HepG2 (cell line): ENCODE data around the gene TVP23A. TPM values are rescaled to one million over a fixed set of nuclear protein-coding genes. Genes with fewer than 3 reads are reported as not detected.

Experiments used
- CHD4 ChIP-seq: fragments of 200-600 bp; sonication (generic); IDR thresholded peaks from 2 replicates; pipeline ENCODE4 v1.7.0; 2017; ENCODE audit warnings: mild to moderate bottlenecking, low read length, borderline replicate concordance
- EEA1 ChIP-seq: sonication (generic); formaldehyde crosslinking; IDR thresholded peaks from 2 replicates; pipeline ENCODE4 v1.5.1; 2020; ENCODE audit warnings: mild to moderate bottlenecking, missing genetic modification reagents, borderline replicate concordance
- HDAC6 ChIP-seq: fragments of 200-600 bp; sonication (generic); IDR thresholded peaks from 2 replicates; pipeline ENCODE4 v1.7.0; 2017; ENCODE audit warnings: mild to moderate bottlenecking, antibody characterized with exemption, low read length, low read depth
- NFYB ChIP-seq: sonication (generic); formaldehyde crosslinking; IDR thresholded peaks from 2 replicates; pipeline ENCODE4 v1.4.0; 2020; ENCODE audit warnings: missing genetic modification reagents
- USF2 ChIP-seq, 2 experiments: sonication (generic) in 1 of 2; formaldehyde crosslinking in 1 of 2; IDR thresholded peaks; 2 replicates each; pipeline versions ENCODE4 v1.5.1 to v1.6.1; 2011 to 2020; ENCODE audit warnings: borderline replicate concordance in 1 of 2, low read depth in 1 of 2, low read length in 1 of 2, mild to moderate bottlenecking in 1 of 2, missing genetic modification reagents in 1 of 2, moderate library complexity in 1 of 2
- ZFP36 ChIP-seq: fragments of 150-350 bp; IDR thresholded peaks from 2 replicates; pipeline ENCODE4 v1.6.1; 2018; ENCODE audit warnings: borderline replicate concordance, low read length, low read depth; ENCODE audit not compliant: partially characterized antibody
- ZNF281 ChIP-seq: sonication (generic); formaldehyde crosslinking; IDR thresholded peaks from 2 replicates; pipeline ENCODE4 v1.4.0; 2020; ENCODE audit warnings: missing genetic modification reagents, borderline replicate concordance
- ZSCAN25 ChIP-seq: sonication (generic); formaldehyde crosslinking; IDR thresholded peaks from 2 replicates; pipeline ENCODE4 v1.8.0; 2022; ENCODE audit warnings: mild to moderate bottlenecking, missing genetic modification reagents
- polyA plus RNA-seq, 8 experiments: library from polyadenylated mRNA; depleted of rRNA in 3 of 8; stranded (reverse) in 7 of 8; unstranded in 1 of 8; fragments of >200 nt; fragmentation: Illumina TruSeq in 4 of 8; extraction: Trizol in 4 of 8; gene quantifications; 2 replicates each; pipeline versions ENCODE4 v1.2.1 to v1.2.3, GENCODE V29; 2011 to 2016; ENCODE audit warnings: low read depth in 4 of 8, missing spikeins in 1 of 8, mixed read lengths in 1 of 8; ENCODE audit not compliant: insufficient read depth in 1 of 8
- total RNA-seq, 5 experiments: library from RNA; depleted of rRNA; stranded (reverse); fragments of >200 nt; fragmentation: Illumina TruSeq; extraction: Trizol; gene quantifications; 2 replicates each; pipeline ENCODE4 v1.2.3, GENCODE V29; 2016; ENCODE audit warnings: low read depth in 1 of 5
- TF ChIP-seq, protein P1 (sequence below): sonication (generic); formaldehyde crosslinking; IDR thresholded peaks from 2 replicates; pipeline ENCODE4 v1.8.0; 2022; ENCODE audit warnings: mild to moderate bottlenecking, missing genetic modification reagents, moderate library complexity
- TF ChIP-seq, protein P2 (sequence below): sonication (generic); formaldehyde crosslinking; IDR thresholded peaks from 2 replicates; pipeline ENCODE4 v1.5.0; 2020; ENCODE audit warnings: missing genetic modification reagents, mild to moderate bottlenecking, borderline replicate concordance

Gene TVP23A
- total and polyA plus RNA-seq, 2 of the 13 experiments (the other 11 are each of a cell fraction or from before 2014, with no cell fraction given), result not detected

DNA sequence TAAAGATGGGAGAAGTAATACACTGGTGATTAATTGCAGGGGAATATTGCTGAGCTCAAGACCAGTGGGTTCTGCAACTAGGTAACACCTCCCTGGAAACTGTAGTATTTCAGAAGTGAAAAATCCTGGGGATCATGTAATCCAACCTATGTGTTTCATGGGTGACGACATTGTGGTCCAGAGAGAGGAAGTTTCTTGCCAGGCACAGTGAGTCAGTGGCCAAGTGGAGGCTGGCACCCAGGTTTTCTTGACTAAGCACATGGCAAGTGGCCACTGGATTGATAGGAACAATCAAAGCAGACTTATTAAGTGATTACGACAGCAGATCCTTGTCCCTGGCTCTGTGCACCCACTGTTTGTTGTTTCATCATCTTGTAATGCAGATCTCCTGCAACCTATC lies 43.8 kb upstream of the TVP23A start (continued):
- no peak for TF ChIP-seq USF2 (IDR thresholded peaks at IDR 0.05; ENCODE audit: low read depth, low read length)
- TF ChIP-seq USF2 (CRISPR knock-in tag; IDR thresholded peaks at IDR 0.05; ENCODE audit: borderline replicate concordance), result no peak
- TF ChIP-seq ZSCAN25, result no peak
- no peak for TF ChIP-seq CHD4
- TF ChIP-seq HDAC6, result no peak
- TF ChIP-seq, protein P1, sequence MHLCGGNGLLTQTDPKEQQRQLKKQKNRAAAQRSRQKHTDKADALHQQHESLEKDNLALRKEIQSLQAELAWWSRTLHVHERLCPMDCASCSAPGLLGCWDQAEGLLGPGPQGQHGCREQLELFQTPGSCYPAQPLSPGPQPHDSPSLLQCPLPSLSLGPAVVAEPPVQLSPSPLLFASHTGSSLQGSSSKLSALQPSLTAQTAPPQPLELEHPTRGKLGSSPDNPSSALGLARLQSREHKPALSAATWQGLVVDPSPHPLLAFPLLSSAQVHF, result no peak
- no peak for TF ChIP-seq NFYB (CRISPR knock-in tag)
- TF ChIP-seq ZFP36, result no peak
- TF ChIP-seq EEA1 (CRISPR knock-in tag), result no peak
- TF ChIP-seq, protein P2, sequence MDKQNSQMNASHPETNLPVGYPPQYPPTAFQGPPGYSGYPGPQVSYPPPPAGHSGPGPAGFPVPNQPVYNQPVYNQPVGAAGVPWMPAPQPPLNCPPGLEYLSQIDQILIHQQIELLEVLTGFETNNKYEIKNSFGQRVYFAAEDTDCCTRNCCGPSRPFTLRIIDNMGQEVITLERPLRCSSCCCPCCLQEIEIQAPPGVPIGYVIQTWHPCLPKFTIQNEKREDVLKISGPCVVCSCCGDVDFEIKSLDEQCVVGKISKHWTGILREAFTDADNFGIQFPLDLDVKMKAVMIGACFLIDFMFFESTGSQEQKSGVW, result no peak
- TF ChIP-seq ZNF281 (CRISPR knock-in tag), result no peak
